GM10266 (cell line): ENCODE data around the gene JCAD.

Source experiments
- DNase-seq: peaks from one replicate; pipeline ENCODE4 v3.0.0; 2012; ENCODE audit errors: extremely low spot score
- TF ChIP-seq, protein P1 (sequence below): IDR thresholded peaks from 2 replicates; pipeline ENCODE4 v1.5.1; 2012; ENCODE audit warnings: mild to moderate bottlenecking, low read depth; ENCODE audit not compliant: control insufficient read depth, insufficient read depth; ENCODE audit errors: missing control alignments

JCAD gene

DNA sequence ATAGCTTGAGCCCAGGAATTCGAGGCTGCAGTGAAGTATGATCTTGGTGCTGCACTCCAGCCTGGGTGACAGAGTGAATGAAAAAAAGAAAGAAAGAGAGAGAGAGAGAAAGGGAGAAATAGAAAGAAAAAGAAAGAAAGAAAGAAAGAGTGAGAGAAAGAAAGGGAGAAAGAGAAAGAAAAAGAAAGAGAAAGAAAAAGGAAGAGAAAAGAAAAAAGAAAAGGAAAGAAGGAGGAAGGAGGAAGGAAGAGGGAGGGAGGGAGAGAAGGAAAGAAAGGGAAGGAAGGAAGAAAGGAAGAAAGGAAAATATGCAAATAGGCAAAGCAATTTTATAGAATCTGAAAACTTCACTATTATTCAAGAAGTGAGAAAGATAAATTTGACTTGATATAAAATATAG is 24.5 kb upstream of the JCAD start:
- DNase-seq: no peak
- TF ChIP-seq, protein P1, sequence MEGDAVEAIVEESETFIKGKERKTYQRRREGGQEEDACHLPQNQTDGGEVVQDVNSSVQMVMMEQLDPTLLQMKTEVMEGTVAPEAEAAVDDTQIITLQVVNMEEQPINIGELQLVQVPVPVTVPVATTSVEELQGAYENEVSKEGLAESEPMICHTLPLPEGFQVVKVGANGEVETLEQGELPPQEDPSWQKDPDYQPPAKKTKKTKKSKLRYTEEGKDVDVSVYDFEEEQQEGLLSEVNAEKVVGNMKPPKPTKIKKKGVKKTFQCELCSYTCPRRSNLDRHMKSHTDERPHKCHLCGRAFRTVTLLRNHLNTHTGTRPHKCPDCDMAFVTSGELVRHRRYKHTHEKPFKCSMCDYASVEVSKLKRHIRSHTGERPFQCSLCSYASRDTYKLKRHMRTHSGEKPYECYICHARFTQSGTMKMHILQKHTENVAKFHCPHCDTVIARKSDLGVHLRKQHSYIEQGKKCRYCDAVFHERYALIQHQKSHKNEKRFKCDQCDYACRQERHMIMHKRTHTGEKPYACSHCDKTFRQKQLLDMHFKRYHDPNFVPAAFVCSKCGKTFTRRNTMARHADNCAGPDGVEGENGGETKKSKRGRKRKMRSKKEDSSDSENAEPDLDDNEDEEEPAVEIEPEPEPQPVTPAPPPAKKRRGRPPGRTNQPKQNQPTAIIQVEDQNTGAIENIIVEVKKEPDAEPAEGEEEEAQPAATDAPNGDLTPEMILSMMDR: no peak

DNA sequence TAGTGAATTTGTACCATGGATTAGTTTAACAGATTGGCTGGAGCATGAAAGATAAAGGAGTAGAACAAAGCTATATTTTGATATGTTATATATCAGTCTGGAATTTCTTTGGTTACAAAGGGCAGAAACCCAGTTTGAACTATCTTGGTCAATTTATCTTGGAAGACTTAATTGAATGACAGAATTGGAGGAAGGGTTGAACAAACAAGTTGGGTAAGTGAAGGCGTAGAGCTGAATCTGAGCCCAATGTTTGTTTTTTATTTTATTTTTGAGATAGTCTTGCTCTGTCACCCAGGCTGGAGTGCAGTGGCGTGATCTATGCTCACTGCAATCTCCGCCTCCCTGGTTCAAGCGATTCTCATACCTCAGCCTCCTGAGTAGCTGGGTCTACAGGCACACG is 21.8 kb upstream of the JCAD start:
- TF ChIP-seq, protein P1: no peak
- no peak for DNase-seq

DNA sequence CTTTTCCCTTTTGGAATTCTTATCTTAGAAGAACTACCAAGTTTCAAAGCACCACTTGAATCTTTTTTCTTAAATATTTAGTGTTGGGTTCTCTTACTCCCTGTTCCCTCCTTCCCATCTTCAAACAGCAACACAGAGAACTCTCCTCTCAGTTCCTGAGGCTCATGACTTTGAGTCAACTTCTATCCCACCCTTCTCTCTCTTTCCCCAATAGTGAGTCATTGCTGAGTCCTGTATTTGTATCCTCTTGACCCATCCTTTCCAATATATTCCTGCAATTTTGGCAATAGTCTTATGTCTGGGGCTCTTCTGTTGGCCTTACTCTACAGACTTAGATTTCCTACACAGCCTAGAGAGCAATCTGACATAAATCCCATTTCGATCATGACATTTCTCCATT is 20.8 kb upstream of the JCAD start:
- DNase-seq: no peak
- TF ChIP-seq, protein P1: no peak

DNA sequence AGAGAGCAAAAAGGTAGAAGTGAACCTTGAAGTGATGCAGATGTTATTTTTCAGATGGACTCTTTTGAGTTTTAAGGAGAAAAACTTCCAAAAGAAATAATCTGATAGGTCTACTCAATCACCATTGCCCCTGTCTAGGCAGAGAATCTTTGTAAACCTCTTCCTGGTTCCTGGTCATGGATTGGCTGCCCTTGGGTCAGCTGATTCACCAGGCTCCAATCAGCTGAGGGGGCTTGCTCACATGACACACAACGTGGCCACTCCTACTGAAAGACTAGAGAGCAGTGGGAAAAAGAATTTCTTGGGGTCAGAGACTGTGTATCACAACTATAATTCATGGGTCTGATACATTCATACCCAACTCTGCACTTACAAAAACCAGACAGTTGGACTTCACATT is 20.0 kb upstream of the JCAD start:
- TF ChIP-seq, protein P1: no peak
- DNase-seq: no peak

DNA sequence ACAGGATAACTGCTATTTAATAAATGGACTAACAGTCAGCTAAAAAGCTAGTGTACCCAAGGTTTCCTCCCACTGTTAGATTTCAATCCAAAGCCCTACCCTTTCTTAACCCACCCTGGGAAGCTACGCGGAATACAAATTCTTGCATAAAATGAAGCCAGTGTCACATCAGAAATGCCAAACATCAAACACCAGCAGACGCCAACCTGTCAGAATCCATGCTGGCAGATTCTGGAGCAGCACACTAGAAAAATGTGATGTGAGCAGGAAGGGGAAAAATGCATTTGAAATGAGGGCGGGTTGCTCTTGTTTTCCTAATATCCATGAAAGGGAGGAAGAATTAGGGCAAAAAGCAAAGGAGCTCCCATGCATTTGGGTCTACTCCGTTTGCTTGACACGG is 16.1 kb upstream of the JCAD start:
- TF ChIP-seq, protein P1: no peak
- no peak for DNase-seq

DNA sequence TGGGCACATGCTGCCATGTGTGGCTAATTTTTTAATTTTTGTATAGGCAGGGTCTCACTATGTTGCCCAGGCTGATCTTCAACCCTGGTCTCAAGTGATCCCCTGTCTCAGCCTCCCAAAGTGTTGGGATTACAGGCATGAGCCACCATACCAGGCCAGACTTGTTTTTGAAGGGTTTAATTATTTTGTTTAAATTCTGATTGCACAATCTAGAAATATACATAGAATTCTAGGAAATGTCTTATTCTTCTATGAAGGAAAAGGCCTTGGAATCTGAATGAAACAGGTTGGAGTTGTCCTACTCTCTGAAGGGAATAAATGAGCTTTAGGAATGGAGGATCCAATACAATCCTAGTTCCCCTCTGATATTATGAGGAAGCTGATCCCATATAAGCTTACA is 15.5 kb upstream of the JCAD start:
- TF ChIP-seq, protein P1: no peak
- DNase-seq: no peak

DNA sequence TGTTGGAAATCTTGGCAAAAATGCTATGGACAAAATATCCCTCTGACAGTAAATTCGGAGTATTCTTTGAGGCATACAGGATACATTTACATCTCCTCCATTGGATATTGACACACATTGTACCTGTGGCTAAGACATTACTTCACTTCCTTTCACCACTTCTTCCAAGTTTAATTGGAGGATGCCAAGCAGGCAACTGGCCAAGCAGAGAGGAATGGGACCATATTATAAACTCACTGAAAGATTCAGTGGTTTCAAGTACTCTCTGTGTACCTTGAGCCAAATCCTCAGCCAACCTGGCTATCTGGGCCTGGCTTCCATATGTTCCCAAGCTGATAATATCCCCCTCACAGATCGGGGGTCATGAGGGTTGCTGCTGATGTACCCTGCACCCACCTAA is 14.7 kb upstream of the JCAD start:
- TF ChIP-seq, protein P1: no peak
- DNase-seq: no peak
